Coronary artery (tissue), 2 donors: Measurements from ENCODE around the gene TMEM87A.

Experiments
- DNase-seq: peaks from one replicate; pipeline ENCODE4 v3.0.0-alpha.2; 2017; ENCODE audit warnings: low spot score
- H3K27ac ChIP-seq, 2 donors: fragments of 200-600 bp; sonication (generic); one replicate each; pipeline ENCODE4 v1.5.1; 2016 to 2019
- H3K4me3 ChIP-seq: fragments of 200-600 bp; sonication (generic); 2 replicates; pipeline ENCODE4 v1.5.1; 2016; ENCODE audit warnings: mild to moderate bottlenecking, moderate library complexity
- TF ChIP-seq, protein P1 (sequence below): fragments of 200-600 bp; sonication (generic); IDR thresholded peaks from one replicate; pipeline ENCODE4 v1.5.1; 2019; ENCODE audit warnings: antibody characterized with exemption

The TMEM87A gene

GRCh38 chr15:42182328-42182886, 90.8 kb downstream of the TMEM87A start:
- Histone ChIP-seq H3K4me3 (no peak overlapping the region), H3K27ac (no peak overlapping the region)
- TF ChIP-seq, protein P1, sequence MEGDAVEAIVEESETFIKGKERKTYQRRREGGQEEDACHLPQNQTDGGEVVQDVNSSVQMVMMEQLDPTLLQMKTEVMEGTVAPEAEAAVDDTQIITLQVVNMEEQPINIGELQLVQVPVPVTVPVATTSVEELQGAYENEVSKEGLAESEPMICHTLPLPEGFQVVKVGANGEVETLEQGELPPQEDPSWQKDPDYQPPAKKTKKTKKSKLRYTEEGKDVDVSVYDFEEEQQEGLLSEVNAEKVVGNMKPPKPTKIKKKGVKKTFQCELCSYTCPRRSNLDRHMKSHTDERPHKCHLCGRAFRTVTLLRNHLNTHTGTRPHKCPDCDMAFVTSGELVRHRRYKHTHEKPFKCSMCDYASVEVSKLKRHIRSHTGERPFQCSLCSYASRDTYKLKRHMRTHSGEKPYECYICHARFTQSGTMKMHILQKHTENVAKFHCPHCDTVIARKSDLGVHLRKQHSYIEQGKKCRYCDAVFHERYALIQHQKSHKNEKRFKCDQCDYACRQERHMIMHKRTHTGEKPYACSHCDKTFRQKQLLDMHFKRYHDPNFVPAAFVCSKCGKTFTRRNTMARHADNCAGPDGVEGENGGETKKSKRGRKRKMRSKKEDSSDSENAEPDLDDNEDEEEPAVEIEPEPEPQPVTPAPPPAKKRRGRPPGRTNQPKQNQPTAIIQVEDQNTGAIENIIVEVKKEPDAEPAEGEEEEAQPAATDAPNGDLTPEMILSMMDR = no peak
- no peak for DNase-seq

GRCh38 chr15:42178056-42178455, 95.2 kb downstream of the TMEM87A start:
- H3K27ac ChIP-seq = no peak overlapping the region
- no peak overlapping the region for H3K4me3 ChIP-seq
- TF ChIP-seq, protein P1 = no peak
- no peak for DNase-seq

DNA sequence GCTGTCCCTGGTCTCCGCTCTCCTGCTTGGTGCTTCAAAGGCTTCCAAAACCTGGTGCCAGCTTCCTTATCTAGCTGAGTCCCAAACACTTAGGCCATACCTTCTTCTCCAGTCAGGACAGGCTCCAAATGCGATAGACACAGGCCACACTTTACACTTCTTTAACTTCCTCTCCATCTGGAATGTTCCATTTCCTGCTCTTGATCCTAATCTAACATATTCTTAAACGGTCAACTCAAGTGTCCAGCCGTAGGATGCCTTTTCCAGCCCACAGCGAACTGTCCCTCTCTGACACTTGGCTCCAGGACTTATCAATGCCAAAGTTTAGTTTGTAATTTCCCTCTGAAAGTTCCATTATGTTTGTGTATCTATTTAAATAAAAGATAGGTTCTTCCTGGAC, 97.6 kb downstream of the TMEM87A start:
- Histone ChIP-seq H3K4me3 (no peak overlapping the region), H3K27ac (no peak overlapping the region)
- no peak for DNase-seq
- TF ChIP-seq, protein P1 = no peak

GRCh38 chr15:42172475-42172874, 100.8 kb downstream of the TMEM87A start:
- Histone ChIP-seq H3K4me3 (no peak overlapping the region), H3K27ac (no peak overlapping the region)
- DNase-seq = no peak
- TF ChIP-seq, protein P1 = no peak

DNA sequence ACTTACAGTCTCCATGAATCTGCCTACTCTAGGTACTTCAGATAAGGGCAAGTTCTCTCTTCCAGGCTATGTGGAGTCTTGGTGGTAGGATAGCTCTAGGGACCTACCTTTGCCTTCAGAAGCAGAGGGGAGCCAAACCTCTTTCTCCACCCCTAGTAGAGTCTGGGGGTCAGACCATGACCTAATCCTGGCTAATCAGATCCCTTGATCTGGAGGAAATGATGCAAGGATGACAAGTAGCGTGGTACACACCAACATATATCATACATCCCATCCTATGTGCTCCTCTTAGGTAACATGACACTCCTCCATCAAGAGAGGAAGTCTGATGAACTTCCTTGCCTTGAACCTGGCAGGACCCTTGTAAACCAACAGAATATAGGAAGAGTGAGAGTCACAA, 101.4 kb downstream of the TMEM87A start:
- no peak for DNase-seq
- Histone ChIP-seq H3K27ac (no peak overlapping the region), H3K4me3 (no peak overlapping the region)
- TF ChIP-seq, protein P1 = no peak

- Histone ChIP-seq H3K4me3 (no peak overlapping the region), H3K27ac (no peak overlapping the region)
- DNase-seq = no peak
- TF ChIP-seq, protein P1 = no peak
These were observed 102.1 kb downstream of the TMEM87A start for GRCh38 chr15:42171122-42171521.

- no peak overlapping the region for H3K27ac ChIP-seq
- no peak overlapping the region for H3K4me3 ChIP-seq
- TF ChIP-seq, protein P1 = no peak
- no peak for DNase-seq
These were observed 106.8 kb downstream of the TMEM87A start for GRCh38 chr15:42166225-42166940.
